NCI-H128 (cell line): Measurements from ENCODE around the gene CCP110.

Source experiments
- DNase-seq: peaks from one replicate; lab custom pipeline; 2025; ENCODE audit not compliant: unreplicated experiment; lab: John Stamatoyannopoulos, UW

CCP110 gene

DNA sequence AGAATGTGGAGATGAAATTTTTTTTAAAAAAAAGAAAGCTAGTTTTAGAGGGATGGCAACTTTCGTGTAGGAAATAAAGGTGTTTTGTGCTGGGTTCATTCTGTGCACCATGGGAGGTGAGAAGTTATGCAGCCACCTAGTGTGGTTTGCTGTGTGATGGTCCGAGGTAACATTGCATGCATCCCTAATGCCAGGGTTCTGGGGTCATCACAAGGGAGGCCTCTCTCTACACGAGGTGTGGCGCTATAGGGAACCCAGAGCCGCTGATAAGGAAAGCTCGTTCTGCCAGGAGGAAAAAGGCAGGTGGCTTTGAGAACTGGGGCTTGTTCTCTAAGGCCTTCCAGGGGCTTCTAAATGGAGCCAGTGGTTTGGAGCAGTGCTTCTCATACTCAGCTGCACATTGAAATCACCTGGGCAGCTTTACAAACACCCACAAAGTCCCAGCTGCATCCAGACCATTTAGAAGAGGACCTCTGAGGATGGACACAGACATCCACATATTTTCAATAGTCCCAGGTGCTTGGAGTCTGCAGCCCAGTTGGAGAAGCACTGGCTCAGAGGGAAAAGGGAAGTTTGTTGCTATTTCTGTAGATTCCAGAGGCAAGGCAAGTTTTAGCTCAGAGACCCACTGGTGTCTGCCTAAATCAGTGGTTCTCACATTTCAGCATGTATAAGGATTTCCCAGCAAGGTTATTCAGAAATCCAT is 75.2 kb downstream of the CCP110 start:
- DNase-seq: no peak

DNA sequence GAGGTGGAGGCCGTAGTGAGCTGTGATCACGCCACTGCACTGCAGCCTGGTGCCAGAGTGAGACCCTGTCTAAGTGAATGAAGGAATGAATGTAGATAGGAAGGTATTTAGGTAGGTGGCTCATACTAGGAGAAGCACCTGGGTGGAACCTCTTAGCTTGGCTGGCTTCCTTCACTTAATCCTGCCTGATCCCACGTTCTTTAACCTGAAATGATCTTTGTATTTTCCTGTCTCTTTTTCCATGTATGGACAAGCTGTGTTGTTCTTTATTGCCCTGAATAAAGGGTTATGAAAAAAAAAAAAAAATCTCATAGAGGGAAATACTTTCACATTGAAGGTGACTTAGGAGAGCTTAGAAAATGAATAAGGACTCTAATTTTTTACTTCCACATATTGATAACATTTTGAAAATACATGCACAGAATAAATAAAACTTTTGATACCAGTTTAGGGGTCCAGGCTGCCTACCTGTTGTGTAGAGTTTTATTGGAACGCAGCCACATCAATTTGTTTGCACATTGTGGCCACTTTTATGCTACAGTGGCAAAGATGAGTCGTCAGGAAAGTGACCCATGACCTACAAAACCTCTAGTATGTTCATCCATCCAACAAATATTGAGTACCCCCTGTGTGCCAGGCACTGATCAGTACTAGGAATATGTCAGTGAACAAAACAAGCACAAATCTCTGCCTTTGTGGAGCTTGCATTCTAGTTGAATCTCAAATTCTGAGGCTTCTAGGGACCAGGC is 76.4 kb downstream of the CCP110 start:
- no peak for DNase-seq

DNA sequence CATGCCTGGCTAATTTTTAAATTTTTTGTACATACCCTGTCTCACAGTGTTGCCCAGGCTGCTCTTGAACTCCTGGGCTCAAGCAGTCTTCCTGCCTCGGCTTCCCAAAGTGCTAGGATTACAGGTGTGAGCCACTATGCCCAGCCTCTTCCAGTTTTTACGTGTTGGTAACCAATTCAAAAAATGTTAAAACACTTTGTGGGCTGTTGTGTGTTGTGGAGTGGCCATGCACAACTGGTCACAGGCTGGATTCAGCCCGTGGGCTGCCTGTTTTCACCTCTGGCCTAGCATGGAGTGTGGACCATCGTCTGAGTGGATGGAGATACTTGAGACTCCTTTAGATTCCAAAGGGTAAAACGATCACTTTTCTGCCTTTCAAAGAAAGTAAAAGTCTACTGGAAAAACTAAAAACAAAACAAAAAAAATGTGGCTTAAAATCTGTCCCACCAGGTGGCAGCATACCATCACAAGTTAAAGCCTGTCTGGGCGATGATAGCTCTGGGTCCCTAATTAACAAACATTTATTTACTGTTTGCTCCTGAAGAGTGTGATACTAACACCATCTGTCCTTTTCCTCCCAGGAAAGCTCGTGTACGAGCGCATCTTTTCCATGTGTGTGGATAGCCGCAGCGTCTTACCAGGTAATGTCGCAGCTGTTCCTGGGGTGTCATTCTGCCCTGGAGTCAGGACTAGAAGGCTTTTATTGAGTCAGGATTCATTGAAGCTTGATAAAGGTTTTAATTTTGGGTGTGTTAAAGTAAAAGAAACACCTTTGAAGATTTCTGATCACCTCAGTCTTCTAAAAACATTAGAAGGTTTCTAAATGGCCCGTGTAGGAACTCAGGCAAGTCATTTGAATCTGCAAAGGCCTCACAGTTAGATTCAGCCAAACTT is 77.6 kb downstream of the CCP110 start:
- no peak for DNase-seq
